Parathyroid adenoma (tissue), 2 donors: ENCODE results near the gene CTR9.
"Not testable (repeated sequence)": the region's sequence is repeated elsewhere in the genome, so short reads cannot be mapped to it uniquely, and the experiment has no call there.

ENCODE experiments used
- H2AFZ ChIP-seq: fragments of 300-600 bp; sonication (generic); one replicate; pipeline ENCODE4 v1.7.0; 2017; ENCODE audit warnings: antibody characterized with exemption, mild to moderate bottlenecking
- H3K27ac ChIP-seq: fragments of 300-600 bp; sonication (generic); one replicate; pipeline ENCODE4 v1.7.0; 2017
- H3K27me3 ChIP-seq: fragments of 300-600 bp; sonication (generic); one replicate; pipeline ENCODE4 v1.7.0; 2017; ENCODE audit warnings: low read length; ENCODE audit not compliant: control insufficient read depth, insufficient read depth
- H3K36me3 ChIP-seq: fragments of 300-600 bp; sonication (generic); one replicate; pipeline ENCODE4 v1.7.0; 2017; ENCODE audit warnings: low read length; ENCODE audit not compliant: control insufficient read depth, insufficient read depth
- H3K4me1 ChIP-seq: fragments of 300-600 bp; sonication (generic); one replicate; pipeline ENCODE4 v1.7.0; 2017; ENCODE audit warnings: control low read depth
- H3K4me2 ChIP-seq: fragments of 300-600 bp; sonication (generic); one replicate; pipeline ENCODE4 v1.7.0; 2017; ENCODE audit warnings: low read length
- H3K4me3 ChIP-seq: fragments of 300-600 bp; sonication (generic); one replicate; pipeline ENCODE4 v1.7.0; 2017; ENCODE audit warnings: low read depth, low read length
- H3K79me2 ChIP-seq: fragments of 300-600 bp; sonication (generic); one replicate; pipeline ENCODE4 v1.7.0; 2017; ENCODE audit warnings: control low read depth
- H3K9ac ChIP-seq: fragments of 300-600 bp; sonication (generic); one replicate; pipeline ENCODE4 v1.7.0; 2017; ENCODE audit warnings: mild to moderate bottlenecking
- H3K9me3 ChIP-seq: fragments of 300-600 bp; sonication (generic); one replicate; pipeline ENCODE4 v1.7.0; 2017; ENCODE audit warnings: low read length; ENCODE audit not compliant: control insufficient read depth
- CTCF ChIP-seq: fragments of 300-600 bp; sonication (generic); IDR thresholded peaks from one replicate; pipeline ENCODE4 v1.7.0; 2017; ENCODE audit warnings: antibody characterized with exemption, mild to moderate bottlenecking
- donor health status: primary hyperparathyroidism.

The CTR9 gene

GRCh38 chr11:10809373-10810160, 58.5 kb downstream of the CTR9 start:
- no peaks in the 10 kb centered on the region for H3K9me3 ChIP-seq

GRCh38 chr11:10813945-10814344, 62.9 kb downstream of the CTR9 start:
- TF ChIP-seq CTCF: no peak
- no peak overlapping the region for H3K9ac ChIP-seq
- no peaks in the 10 kb centered on the region for H3K36me3 ChIP-seq
- H3K27ac ChIP-seq: no peak overlapping the region
- no peaks in the 10 kb centered on the region for H3K27me3 ChIP-seq
- no peaks in the 10 kb centered on the region for H3K4me1 ChIP-seq
- no peaks in the 10 kb centered on the region for H3K9me3 ChIP-seq
- no peak overlapping the region for H3K4me3 ChIP-seq
- H3K4me2 ChIP-seq: no peak overlapping the region
- H2AFZ ChIP-seq: no peak overlapping the region
- H3K79me2 ChIP-seq: no peaks in the 10 kb centered on the region

More at GRCh38 chr11:10809373-10810160, 58.5 kb downstream of the CTR9 start:
- Histone ChIP-seq H3K79me2 (peaks cover 9% of the 10 kb centered on the region), H3K27me3 (no peaks in the 10 kb centered on the region), H3K4me3 (peak overlapping the region; percentile 70), H2AFZ (peak overlapping the region; percentile 97), H3K9ac (peak overlapping the region; percentile 95), H3K27ac (peak overlapping the region; percentile 99), H3K4me1 (peaks cover 2% of the 10 kb centered on the region), H3K36me3 (no peaks in the 10 kb centered on the region), H3K4me2 (peak overlapping the region; percentile 93)
- no peak for TF ChIP-seq CTCF

DNA sequence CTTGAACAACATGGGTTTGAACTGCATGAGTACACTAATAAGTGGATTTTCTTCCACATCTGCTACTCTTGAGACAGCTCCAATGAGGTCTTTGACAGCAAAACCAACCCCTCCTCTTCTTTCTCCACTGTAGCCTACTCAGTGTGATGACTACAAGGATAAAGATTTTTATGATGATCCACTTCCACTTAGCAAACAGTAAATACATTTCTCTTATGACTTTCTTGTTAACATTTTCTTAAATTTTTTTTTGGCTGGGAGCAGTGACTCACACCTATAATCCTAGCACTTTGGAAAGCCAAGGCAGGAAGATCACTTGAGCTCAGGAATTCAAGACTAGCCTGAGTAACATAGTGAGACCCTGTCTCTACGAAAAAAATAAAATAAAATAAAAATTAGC, 67.5 kb downstream of the CTR9 start:
- H3K9me3 ChIP-seq: no peaks in the 10 kb centered on the region
- no peaks in the 10 kb centered on the region for H3K4me1 ChIP-seq
- H3K27me3 ChIP-seq: no peaks in the 10 kb centered on the region
- H3K79me2 ChIP-seq: no peaks in the 10 kb centered on the region
- TF ChIP-seq CTCF: no peak
- H3K36me3 ChIP-seq: no peaks in the 10 kb centered on the region
- no peak overlapping the region for H3K9ac ChIP-seq
- H3K27ac ChIP-seq: no peak overlapping the region
- no peak overlapping the region for H3K4me3 ChIP-seq
- no peak overlapping the region for H3K4me2 ChIP-seq
- no peak overlapping the region for H2AFZ ChIP-seq

DNA sequence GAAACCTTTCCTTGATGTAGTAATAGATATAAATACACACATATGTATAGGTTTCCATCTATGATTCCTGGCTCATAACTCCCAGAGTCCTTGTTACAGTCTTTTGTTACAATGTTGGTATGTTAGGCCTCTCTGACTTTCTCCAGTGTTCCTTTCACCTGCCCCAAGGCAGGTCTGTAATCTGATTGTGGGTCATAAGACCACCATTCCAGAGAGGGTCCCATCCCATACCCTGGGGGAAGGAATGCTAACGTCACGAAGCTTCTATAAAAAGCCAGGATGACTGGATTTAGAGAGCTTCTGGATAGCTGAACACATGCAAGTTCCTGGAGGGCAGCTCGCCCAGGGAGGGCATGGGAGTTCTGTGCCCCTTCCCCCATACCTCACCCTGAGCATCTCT, 71.4 kb downstream of the CTR9 start:
- H3K27ac ChIP-seq, H2AFZ ChIP-seq, H3K36me3 ChIP-seq, H3K9ac ChIP-seq, H3K4me1 ChIP-seq, H3K9me3 ChIP-seq, H3K79me2 ChIP-seq, H3K4me3 ChIP-seq, H3K27me3 ChIP-seq, H3K4me2 ChIP-seq: not testable (repeated sequence)

GRCh38 chr11:10823152-10823579, 72.1 kb downstream of the CTR9 start:
- Histone ChIP-seq H3K36me3 (no peaks in the 10 kb centered on the region), H3K27me3 (no peaks in the 10 kb centered on the region), H3K4me2 (peak overlapping the region; percentile 33), H3K4me1 (peaks cover 5% of the 10 kb centered on the region), H2AFZ (peak overlapping the region; percentile 40), H3K9ac (no peak overlapping the region), H3K9me3 (no peaks in the 10 kb centered on the region), H3K27ac (no peak overlapping the region), H3K4me3 (no peak overlapping the region), H3K79me2 (no peaks in the 10 kb centered on the region)
- no peak for TF ChIP-seq CTCF
